Esophagus squamous epithelium (tissue), 4 donors: Measurements from ENCODE around the gene NUP54.

Experiments
- CTCF ChIP-seq, 6 experiments: fragments of 450-650 bp in 4 of 6; fragments of 200-600 bp in 2 of 6; sonication (generic) in 2 of 6; IDR thresholded peaks; one replicate each; pipeline ENCODE4 v1.5.1; 2016 to 2019; ENCODE audit warnings: antibody characterized with exemption in 6 of 6, mild to moderate bottlenecking in 4 of 6, moderate library complexity in 4 of 6
- POLR2A ChIP-seq, 4 donors: fragments of 450-650 bp; IDR thresholded peaks; one replicate each; pipeline ENCODE4 v1.6.1; 2017; ENCODE audit warnings: antibody characterized with exemption in 4 of 4, mild to moderate bottlenecking in 4 of 4, moderate library complexity in 3 of 4

GRCh38 chr4:76078033-76078613, 70.1 kb downstream of the NUP54 start:
- TF ChIP-seq CTCF (IDR thresholded peaks at IDR 0.05) (no peak), POLR2A (IDR thresholded peaks at IDR 0.05) (no peak)
